ENCODE results near the gene KIF26B.

The KIF26B gene

DNA sequence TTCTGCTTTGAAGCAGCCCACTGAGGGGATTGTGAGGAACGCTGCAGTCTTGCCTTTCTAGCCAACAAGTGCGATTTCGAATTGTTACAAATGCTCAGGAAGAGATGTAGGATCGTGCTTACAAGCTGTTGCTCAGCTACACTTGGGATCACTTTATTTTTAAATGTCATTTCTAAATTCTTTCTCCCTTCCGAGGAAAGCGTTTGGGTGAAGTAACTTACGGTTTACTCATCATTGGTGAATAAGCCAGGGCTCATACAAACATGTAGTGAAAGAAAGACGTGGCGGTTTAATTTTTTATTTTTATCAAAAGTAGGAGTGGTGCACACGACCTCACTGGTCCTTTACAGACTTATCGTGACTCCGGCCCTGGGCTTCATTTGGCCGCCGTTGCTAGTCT, 386.6 kb downstream of the KIF26B start:
- TF ChIP-seq, protein P1, sequence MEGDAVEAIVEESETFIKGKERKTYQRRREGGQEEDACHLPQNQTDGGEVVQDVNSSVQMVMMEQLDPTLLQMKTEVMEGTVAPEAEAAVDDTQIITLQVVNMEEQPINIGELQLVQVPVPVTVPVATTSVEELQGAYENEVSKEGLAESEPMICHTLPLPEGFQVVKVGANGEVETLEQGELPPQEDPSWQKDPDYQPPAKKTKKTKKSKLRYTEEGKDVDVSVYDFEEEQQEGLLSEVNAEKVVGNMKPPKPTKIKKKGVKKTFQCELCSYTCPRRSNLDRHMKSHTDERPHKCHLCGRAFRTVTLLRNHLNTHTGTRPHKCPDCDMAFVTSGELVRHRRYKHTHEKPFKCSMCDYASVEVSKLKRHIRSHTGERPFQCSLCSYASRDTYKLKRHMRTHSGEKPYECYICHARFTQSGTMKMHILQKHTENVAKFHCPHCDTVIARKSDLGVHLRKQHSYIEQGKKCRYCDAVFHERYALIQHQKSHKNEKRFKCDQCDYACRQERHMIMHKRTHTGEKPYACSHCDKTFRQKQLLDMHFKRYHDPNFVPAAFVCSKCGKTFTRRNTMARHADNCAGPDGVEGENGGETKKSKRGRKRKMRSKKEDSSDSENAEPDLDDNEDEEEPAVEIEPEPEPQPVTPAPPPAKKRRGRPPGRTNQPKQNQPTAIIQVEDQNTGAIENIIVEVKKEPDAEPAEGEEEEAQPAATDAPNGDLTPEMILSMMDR (IDR thresholded peaks at IDR 0.05; ENCODE audit: low read depth, low read length) = no peak
- DNase-seq (ENCODE audit: low read depth in 2 of 2) = no peak
- H3K4me3 ChIP-seq (replicated peaks in 1 of 2; ENCODE audit: low read depth in 2 of 2, low read length in 2 of 2) = no peak overlapping the region

DNA sequence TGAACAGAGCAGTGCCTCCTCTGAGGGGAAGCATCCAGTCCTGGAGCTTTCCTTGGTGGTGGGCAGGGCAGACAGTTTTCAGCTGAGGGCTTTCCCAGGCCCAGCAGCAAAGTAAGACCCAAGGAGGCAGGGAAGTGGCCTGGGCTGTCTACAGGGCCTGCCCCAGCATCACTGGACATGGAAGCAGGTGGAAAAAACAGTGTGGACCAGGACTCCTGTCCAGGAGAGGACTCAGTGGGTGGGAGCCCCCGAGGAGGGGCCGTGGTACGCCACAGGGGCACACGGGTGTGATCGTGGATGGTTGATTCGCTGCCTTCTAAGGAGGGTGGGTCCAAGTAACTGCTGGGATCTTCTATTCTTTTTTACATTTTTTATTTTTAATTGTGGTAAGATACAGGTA, 387.6 kb downstream of the KIF26B start:
- no peak for DNase-seq (ENCODE audit: low read depth in 2 of 2)
- no peak overlapping the region for H3K4me3 ChIP-seq (replicated peaks in 1 of 2; ENCODE audit: low read depth in 2 of 2, low read length in 2 of 2)
- TF ChIP-seq, protein P1 (IDR thresholded peaks at IDR 0.05; ENCODE audit: low read depth, low read length) = no peak

DNA sequence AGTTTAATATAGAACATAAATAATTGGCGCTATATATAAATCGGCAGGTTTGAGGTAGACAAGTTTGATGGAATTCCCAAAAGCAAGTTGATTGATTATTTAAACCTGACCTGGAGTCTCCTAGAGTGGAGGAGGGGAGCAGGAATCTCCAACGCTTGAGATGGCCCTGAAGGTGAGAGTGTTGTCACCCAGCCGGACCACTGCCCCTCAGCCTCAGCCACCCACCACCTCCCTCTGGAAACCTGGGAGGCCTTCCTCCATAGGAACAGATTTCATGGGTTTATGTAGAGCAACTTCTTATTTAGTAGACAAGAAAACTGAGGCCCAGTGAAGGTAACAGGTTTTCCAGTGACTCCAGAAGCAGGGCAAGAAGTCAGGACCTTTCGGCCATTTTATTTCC, 389.5 kb downstream of the KIF26B start:
- TF ChIP-seq, protein P1 (IDR thresholded peaks at IDR 0.05; ENCODE audit: low read depth, low read length) = no peak
- DNase-seq (ENCODE audit: low read depth in 2 of 2) = no peak

DNA sequence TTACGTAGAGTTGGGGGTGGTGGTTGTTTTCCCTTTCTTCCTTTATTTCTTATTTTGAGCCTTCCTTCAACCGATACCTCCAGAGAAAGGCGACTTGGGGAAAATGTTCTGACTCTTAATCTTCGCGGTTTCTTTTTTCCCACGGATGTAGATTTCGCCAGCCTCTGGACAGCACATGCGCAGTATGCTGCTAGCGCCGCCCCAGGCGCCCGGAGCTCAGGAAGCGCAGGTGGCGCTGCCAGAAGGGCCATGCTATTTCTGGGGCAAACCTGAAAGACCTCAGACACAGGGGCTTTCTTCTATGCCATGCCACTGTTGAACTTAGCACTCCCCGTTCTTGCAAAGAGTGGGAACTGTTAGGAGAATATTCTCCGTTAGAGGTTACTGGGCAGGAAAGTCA, 392.1 kb downstream of the KIF26B start:
- TF ChIP-seq, protein P1 (IDR thresholded peaks at IDR 0.05; ENCODE audit: low read depth, low read length) = no peak
- no peak overlapping the region for H3K4me3 ChIP-seq (replicated peaks in 1 of 2; ENCODE audit: low read depth in 2 of 2, low read length in 2 of 2)
- DNase-seq (ENCODE audit: low read depth in 2 of 2) = no peak

More for the DNA sequence above, 389.5 kb downstream of the KIF26B start:
- H3K4me3 ChIP-seq (replicated peaks in 1 of 2; ENCODE audit: low read depth in 2 of 2, low read length in 2 of 2) = no peak overlapping the region

DNA sequence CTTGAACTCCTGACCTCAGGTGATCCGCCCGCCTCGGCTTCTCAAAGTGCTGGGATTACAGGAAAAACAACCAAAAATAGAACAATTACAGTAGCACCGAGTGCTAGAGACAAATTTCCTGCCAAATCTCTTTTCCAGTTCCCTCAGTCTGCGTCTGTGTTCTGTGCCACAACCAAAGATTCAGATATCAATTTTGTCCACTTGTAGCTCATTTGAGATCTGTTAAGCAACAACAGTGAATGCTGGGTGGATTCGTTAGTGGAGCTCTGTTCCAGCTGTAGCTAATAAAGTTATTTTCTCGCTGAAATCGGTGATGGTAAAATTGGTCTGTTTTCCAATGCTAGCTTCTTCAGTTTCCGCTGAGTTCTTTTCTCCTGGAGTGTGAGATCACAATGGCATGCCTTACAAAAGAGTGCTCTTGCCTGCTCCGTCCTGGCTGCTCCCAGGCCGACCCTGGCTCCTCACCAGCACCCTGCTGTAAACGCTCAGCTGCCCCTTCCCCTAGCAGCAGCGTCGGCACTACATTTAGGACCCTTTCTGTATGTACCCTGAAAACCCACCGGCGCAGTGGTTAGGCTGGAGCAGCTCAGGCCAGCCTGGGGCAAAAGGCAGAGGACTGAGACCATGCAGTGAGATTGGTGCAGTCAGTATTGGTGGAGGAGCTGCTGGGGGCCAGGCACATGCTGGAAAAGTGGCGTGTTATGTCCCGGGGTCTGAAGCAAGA, 395.4 kb downstream of the KIF26B start:
- TF ChIP-seq, protein P1 (IDR thresholded peaks at IDR 0.05; ENCODE audit: low read depth, low read length) = no peak
- DNase-seq (ENCODE audit: low read depth in 2 of 2) = no peak

DNA sequence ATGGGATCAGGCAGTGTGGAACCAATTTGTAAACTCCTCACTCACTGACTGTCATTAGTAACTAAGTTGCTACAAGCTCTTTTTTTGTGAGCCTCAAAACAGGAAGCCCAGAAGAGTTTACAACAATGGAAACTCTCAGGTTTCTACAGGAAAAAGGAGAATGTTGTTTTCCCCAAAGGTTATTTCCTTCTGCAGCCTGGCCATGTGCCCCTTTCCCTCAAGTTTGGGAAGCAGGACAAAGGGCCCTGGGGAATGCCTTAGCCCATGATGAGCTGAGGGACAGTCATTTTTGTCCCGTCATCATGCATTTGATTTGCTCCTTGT, 395.9 kb downstream of the KIF26B start:
- no peak for DNase-seq (ENCODE audit: low read depth in 2 of 2)
- H3K4me3 ChIP-seq (replicated peaks in 1 of 2; ENCODE audit: low read depth in 2 of 2, low read length in 2 of 2) = no peak overlapping the region
- TF ChIP-seq, protein P1 (IDR thresholded peaks at IDR 0.05; ENCODE audit: low read depth, low read length) = no peak

More for the DNA sequence above, 395.4 kb downstream of the KIF26B start:
- no peak overlapping the region for H3K4me3 ChIP-seq (replicated peaks in 1 of 2; ENCODE audit: low read depth in 2 of 2, low read length in 2 of 2)

DNA sequence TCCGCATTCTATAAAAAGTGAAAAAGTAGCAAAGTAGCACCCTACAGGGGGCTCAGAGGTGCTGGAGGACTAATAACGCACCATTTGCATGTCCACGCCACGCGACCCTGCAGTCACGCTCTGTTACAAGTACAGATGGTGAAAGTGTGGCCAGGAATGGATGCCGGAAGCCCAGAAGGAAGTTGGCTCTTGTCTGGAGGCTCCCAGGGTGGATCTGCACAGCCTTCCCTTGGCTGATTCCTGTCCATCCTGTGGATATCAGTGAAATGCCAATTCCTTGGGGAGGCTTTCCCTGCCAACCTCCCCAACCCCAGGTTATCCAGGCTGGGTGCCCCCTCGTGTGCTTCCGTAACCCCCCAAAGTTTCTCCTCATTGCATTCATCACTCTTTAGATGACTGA, 396.8 kb downstream of the KIF26B start:
- H3K4me3 ChIP-seq (replicated peaks in 1 of 2; ENCODE audit: low read depth in 2 of 2, low read length in 2 of 2) = no peak overlapping the region
- TF ChIP-seq, protein P1 (IDR thresholded peaks at IDR 0.05; ENCODE audit: low read depth, low read length) = no peak
- no peak for DNase-seq (ENCODE audit: low read depth in 2 of 2)
